NCI-H2107 (cell line): ENCODE results near the gene TAPBPL.
A peak's percentile ranks its signal among the peaks of the same experiment; 100 is the strongest.
"Not testable (repeated sequence)": the region's sequence is repeated elsewhere in the genome, so short reads cannot be mapped to it uniquely, and the experiment has no call there.

Experiments
- DNase-seq: peaks from one replicate; lab custom pipeline; 2025; lab: John Stamatoyannopoulos, UW

The TAPBPL gene

GRCh38 chr12:6490673-6491072, 38.8 kb downstream of the TAPBPL start:
- not testable (repeated sequence) for DNase-seq

GRCh38 chr12:6492838-6493496, 41.1 kb downstream of the TAPBPL start, which contains the start of gene MRPL51:
Gene MRPL51 (minus strand): TSS chr12:6493262. CDS start chr12:6493136, 126 bp downstream.
- peak; percentile 94 for DNase-seq

GRCh38 chr12:6493497-6494257, 41.8 kb downstream of the TAPBPL start, which contains the start of gene NCAPD2:
Gene NCAPD2 (plus strand): TSS chr12:6494102. CDS start chr12:6495099, 997 bp downstream.
- peak; percentile 96 for DNase-seq

- no peak for DNase-seq
These were observed 42.5 kb downstream of the TAPBPL start for GRCh38 chr12:6494258-6494743.

- DNase-seq: no peak
These were observed 43.1 kb downstream of the TAPBPL start for GRCh38 chr12:6494968-6495367.

GRCh38 chr12:6497291-6497690, 45.4 kb downstream of the TAPBPL start:
- DNase-seq: not testable (repeated sequence)

- no peak for DNase-seq
These were observed 48.6 kb downstream of the TAPBPL start for GRCh38 chr12:6500466-6500865.

- no peak for DNase-seq
These were observed 55.5 kb downstream of the TAPBPL start for GRCh38 chr12:6507102-6507998.

GRCh38 chr12:6508087-6508486, 56.2 kb downstream of the TAPBPL start:
- no peak for DNase-seq
